Coronary artery (tissue), 2 donors: ENCODE data around the gene TMEM184B.
A peak's percentile ranks its signal among the peaks of the same experiment; 100 is the strongest.

ENCODE experiments used
- DNase-seq: peaks from one replicate; pipeline ENCODE4 v3.0.0-alpha.2; 2017; ENCODE audit warnings: low spot score
- H3K27ac ChIP-seq, 2 donors: fragments of 200-600 bp; sonication (generic); one replicate each; pipeline ENCODE4 v1.5.1; 2016 to 2019
- H3K4me3 ChIP-seq: fragments of 200-600 bp; sonication (generic); 2 replicates; pipeline ENCODE4 v1.5.1; 2016; ENCODE audit warnings: mild to moderate bottlenecking, moderate library complexity
- TF ChIP-seq, protein P1 (sequence below): fragments of 200-600 bp; sonication (generic); IDR thresholded peaks from one replicate; pipeline ENCODE4 v1.5.1; 2019; ENCODE audit warnings: antibody characterized with exemption

Gene TMEM184B

DNA sequence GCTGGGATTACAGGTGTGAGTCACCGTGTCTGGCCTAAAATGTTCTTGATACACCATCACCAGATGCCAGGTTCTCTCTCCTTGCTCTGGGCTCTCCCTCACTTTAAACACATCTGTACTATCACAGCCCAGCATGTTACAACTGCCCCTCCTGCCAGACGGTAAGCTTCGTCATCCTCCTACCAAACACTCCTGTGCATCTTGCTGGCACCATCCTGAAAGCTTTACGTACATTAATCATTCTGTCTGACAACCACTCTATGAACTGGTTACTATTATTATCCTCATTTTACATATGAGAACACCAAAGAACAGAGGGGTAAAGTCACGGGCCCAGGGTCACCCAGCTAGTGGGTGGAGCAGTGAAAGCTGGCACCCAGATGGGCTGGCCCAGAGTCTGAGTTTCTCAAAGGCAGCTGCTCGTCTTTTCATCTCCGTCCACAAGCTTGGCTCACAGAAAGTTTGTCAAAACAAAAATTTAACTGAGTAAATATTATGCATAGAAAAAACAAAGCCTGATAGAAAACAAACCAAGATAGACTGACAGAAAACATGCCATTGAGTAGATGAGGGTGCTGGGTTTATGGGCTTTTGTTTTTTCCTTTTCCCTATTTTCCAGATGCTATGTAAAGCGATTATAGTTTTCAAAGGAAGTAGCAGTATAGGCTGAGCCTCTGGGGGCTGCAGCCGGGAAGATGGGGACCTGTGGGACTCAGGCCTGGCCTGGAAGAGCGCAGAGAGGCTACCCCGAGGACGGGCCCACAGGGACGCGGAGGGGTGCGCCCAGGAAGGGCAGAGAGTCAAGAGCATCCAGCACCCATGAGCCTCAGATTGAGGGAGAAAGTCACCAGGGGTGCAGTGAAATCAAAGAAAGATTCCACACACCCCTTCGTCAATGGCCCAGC, 100.6 kb downstream of the TMEM184B start:
- H3K27ac ChIP-seq: no peak overlapping the region
- TF ChIP-seq, protein P1, sequence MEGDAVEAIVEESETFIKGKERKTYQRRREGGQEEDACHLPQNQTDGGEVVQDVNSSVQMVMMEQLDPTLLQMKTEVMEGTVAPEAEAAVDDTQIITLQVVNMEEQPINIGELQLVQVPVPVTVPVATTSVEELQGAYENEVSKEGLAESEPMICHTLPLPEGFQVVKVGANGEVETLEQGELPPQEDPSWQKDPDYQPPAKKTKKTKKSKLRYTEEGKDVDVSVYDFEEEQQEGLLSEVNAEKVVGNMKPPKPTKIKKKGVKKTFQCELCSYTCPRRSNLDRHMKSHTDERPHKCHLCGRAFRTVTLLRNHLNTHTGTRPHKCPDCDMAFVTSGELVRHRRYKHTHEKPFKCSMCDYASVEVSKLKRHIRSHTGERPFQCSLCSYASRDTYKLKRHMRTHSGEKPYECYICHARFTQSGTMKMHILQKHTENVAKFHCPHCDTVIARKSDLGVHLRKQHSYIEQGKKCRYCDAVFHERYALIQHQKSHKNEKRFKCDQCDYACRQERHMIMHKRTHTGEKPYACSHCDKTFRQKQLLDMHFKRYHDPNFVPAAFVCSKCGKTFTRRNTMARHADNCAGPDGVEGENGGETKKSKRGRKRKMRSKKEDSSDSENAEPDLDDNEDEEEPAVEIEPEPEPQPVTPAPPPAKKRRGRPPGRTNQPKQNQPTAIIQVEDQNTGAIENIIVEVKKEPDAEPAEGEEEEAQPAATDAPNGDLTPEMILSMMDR: no peak
- DNase-seq: peak; percentile 54
- H3K4me3 ChIP-seq: no peak overlapping the region

- Histone ChIP-seq H3K4me3 (no peak overlapping the region), H3K27ac (no peak overlapping the region)
- DNase-seq: peak; percentile 38
- TF ChIP-seq, protein P1: no peak
These were observed 102.3 kb downstream of the TMEM184B start for GRCh38 chr22:38170469-38170868.
